Kidney tubule cell (primary cell): Measurements from ENCODE around the gene SHB.

Experiments
- DNase-seq: peaks from one replicate; pipeline ENCODE4 v3.0.0-alpha.2; 2018; ENCODE audit warnings: low spot score

SHB gene, protein sequence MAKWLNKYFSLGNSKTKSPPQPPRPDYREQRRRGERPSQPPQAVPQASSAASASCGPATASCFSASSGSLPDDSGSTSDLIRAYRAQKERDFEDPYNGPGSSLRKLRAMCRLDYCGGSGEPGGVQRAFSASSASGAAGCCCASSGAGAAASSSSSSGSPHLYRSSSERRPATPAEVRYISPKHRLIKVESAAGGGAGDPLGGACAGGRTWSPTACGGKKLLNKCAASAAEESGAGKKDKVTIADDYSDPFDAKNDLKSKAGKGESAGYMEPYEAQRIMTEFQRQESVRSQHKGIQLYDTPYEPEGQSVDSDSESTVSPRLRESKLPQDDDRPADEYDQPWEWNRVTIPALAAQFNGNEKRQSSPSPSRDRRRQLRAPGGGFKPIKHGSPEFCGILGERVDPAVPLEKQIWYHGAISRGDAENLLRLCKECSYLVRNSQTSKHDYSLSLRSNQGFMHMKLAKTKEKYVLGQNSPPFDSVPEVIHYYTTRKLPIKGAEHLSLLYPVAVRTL

GRCh38 chr9:38068701-38069628, at the start of gene SHB:
SHB (minus strand) TSS chr9:38069227; CDS start chr9:38068645, 582 bp downstream.
- peak; percentile 85 for DNase-seq

- no peak for DNase-seq
These were observed 48.6 kb upstream of the SHB start for GRCh38 chr9:38117651-38118050.

GRCh38 chr9:38114905-38115304, 45.9 kb upstream of the SHB start:
- no peak for DNase-seq

GRCh38 chr9:38112456-38112855, 43.4 kb upstream of the SHB start:
- no peak for DNase-seq

GRCh38 chr9:38112049-38112448, 43.0 kb upstream of the SHB start:
- peak; percentile 80 for DNase-seq

- peak; percentile 59 for DNase-seq
These were observed 41.4 kb upstream of the SHB start for GRCh38 chr9:38110476-38110875.

DNA sequence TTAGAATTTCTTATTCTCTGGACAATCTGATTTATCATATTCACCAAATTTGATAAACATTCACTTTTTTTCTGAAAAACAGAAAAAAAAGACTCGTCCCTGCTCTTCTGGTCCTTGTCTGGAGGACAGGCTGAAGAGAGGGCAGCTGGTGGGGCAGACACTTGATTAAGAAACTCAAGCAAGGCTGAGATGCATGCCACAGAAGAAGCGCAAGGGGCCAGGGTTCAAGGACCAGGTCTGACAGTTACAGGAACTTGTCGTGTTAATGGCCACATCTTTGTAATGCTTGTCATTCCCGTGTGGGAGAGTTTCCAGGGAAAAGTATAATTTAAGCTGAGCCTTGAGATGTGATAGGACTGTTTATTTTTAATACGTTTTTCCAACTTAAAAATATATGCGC, 40.6 kb upstream of the SHB start:
- no peak for DNase-seq

GRCh38 chr9:38108326-38108725, 39.3 kb upstream of the SHB start:
- no peak for DNase-seq

- DNase-seq = peak; percentile 65
These were observed 38.8 kb upstream of the SHB start for GRCh38 chr9:38107811-38108304.

DNA sequence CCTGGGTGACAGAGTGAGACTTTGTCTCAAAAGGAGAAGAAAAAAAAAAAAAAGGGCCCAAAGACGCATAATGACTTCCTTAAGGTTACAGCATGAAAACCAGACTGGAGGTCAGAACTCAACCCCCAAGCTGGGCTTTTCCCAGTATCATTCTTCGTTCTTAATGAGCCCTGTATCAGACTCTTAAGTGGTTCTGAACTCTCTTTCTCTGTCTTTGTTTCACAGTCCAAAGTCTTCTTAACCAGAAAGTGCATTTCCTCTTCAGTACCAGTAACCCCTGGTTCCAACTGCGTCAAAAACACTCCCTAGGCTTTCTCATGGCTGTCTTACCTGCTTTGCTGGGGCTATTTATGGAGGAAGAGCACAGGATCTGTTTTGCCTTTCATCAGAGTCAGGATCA, 38.4 kb upstream of the SHB start:
- DNase-seq = no peak

DNA sequence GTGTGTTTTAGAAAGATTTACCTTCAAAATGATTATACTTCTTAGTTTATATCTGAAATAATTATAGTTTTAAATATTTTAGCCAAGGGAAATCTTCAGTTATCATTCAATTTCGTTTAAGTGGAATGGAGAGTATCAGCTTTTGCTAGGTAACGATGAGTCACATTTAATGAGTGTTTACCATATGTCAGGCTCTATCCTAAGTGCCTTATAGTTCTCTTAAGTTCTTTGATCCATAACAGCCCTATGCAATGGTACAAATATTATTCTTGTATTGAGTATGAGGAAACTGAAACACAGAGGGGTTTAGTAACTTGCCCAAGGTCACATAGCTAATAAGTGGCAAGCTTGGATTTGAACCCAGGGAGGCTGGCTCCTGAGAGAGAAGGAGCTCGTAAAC, 37.5 kb upstream of the SHB start:
- DNase-seq = no peak

GRCh38 chr9:38103340-38103739, 34.3 kb upstream of the SHB start:
- no peak for DNase-seq

- no peak for DNase-seq
These were observed 32.4 kb upstream of the SHB start for GRCh38 chr9:38101423-38101822.

DNA sequence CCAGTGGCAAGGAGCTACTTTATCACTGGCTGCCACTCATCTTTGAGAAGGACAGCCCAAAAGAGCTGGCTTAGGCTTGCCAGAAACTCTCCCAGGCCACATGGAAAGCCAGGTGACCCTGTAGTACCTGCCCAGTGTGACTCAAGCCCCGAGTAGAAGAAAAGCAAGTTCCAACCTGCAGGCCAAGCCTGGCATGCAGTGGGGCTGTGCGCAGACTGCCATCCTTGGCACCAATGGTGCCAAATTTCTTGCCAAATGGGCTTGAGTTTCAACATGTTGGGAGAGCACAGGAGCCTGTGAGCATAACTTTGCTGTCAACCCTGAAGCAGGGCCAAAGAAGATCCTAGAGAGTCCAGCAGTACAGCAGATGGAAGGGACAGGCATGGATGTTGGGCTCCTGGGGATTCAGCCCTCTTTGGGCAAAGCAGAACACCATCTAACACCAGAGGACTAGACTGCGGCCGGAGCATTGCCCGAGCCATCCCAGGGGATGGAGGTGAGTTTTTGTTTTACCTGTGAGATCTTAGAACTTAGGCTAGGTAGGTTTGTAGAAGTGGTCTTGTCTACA, 27.3 kb upstream of the SHB start:
- no peak for DNase-seq

DNA sequence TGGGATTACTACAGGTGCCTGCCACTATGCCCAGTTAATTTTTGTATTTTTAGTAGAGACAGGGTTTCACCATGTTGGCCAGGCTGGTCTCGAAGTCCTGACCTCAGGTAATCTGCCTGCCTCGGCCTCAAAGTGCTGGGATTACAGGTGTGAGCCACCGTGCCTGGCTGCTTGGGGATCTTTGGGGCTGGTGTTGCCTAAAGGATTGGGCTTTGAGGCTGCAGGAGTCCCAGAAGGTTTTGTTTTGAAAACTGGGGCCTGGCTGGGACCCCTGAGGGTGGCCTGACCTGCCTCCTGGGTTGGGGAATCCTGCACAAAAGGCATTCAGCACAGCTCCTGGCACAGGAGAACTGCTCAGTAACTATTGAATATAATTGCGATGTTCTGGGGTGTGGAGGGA, 25.1 kb upstream of the SHB start:
- DNase-seq = no peak

DNA sequence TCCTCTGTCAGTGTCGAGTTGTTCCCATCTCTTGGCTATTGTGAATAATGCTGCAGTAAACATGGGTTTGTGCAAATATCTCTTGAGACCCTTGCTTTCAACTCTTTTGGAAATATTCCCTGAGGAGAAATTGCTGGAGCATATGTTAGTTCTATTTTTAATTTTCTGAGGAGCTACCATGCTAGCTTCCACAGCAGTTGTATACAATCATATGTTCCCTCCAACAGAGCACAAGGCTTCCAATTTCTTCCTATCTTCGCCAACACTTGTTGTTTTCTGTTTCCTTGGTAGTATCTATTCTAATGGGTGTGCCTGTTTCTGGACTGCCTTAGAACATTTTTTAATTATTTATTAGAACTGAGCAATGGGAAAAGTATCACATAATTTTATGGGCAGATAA, 23.6 kb upstream of the SHB start:
- no peak for DNase-seq

DNA sequence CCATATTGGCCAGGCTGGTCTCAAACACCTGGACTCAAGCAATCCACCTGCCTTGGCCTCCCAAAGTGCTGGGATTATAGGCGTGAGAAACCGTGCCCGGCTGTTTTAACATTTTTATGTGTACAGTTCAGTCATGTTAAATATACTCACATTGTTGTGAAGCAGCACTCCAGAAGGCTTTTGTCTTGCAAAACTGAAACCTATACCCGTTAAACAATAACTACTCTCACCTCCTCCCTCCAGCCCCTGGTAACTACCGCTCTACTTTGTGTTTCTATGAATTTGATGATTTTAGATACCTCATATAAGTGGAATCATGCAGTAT, 23.1 kb upstream of the SHB start:
- DNase-seq = no peak

DNA sequence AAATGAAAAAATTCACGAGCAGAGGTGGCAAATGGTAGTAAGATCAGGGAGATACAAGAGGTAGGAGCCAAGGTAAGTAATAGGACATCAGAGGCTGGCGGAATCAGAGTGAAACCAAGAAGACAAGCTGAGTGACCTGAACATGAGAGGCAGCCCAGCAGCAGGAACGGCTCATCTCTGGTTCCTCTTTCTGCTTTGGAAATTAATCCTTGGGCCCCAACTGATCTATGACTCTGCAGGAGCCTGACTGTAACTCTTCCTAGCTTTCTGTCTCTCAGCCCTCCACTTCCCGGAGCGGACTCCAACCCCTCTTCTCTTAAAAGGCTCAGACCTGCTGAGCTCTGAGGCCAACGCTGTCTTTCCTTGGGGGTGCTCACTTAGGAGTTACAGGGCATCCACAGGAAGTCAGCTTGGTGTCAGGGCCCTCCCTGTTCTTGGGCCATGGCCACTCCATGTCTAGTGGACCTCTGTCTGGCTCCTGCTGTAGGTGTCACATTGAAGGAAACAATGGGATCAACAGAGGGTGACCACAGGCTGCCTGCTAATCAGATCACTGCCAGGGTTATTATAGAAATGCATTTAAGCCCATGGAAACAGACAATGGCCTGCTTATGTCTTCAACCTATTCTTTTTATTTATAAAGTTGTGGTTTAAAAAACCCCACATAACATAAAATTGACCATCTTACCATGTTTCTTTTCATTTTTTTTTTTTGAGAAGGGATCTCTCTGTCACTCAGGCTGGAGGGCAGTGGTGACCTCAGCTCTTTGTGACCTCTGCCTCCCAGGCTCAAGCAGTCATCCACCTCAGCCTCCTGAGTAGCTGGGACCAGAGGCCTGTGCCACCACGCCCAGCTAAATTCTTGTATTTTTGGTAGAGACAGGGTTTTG, 22.5 kb upstream of the SHB start:
- DNase-seq = no peak

GRCh38 chr9:38090170-38090569, 21.1 kb upstream of the SHB start:
- no peak for DNase-seq

GRCh38 chr9:38089387-38090165, 20.5 kb upstream of the SHB start:
- DNase-seq = no peak
